Transverse colon (tissue), 4 donors: Measurements from ENCODE around the gene KIF5A.

Source experiments
- CTCF ChIP-seq, 5 experiments: fragments of 200-600 bp in 3 of 5; fragments of 450-650 bp in 2 of 5; sonication (generic) in 3 of 5; IDR thresholded peaks; 1 replicate in 2 of 5; 2 replicates in 3 of 5; pipeline ENCODE4 v1.5.1; 2016 to 2017; ENCODE audit warnings: antibody characterized with exemption in 5 of 5, inconsistent platforms in 3 of 5, mild to moderate bottlenecking in 2 of 5, moderate library complexity in 1 of 5
- POLR2A ChIP-seq: fragments of 450-650 bp; IDR thresholded peaks from one replicate; pipeline ENCODE4 v1.6.1; 2016; ENCODE audit warnings: antibody characterized with exemption, mild to moderate bottlenecking, moderate library complexity
- POLR2AphosphoS5 ChIP-seq, 3 donors: sonication (generic); formaldehyde crosslinking; IDR thresholded peaks; one replicate each; pipeline ENCODE4 v1.6.1; 2016; ENCODE audit warnings: antibody characterized with exemption in 3 of 3

DNA sequence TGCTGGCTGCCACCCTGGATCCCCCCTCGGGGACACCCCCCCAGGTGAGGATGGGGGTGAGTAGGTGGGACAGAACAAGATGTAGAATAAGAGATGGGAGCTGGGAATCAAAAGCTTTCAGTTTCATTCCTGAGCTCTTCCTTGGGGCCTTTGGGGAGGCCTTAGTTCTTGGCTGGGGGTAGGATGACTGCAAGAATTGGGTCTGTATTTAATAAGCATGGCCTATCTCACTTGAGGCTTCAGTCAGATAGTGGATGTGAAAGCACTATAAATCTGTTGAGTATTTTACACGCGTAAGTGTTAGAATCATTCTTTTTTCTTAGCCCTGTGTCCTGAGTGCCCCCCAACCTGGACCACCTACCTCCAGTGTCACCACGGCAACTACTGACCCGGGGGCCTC is 22.7 kb upstream of the KIF5A start:
- TF ChIP-seq CTCF (IDR thresholded peaks at IDR 0.05), result no peak
- TF ChIP-seq POLR2A, result no peak
- TF ChIP-seq POLR2AphosphoS5 (IDR thresholded peaks at IDR 0.05), result no peak
